TTC549 (cell line): Measurements from ENCODE around the gene ENTPD5.
A peak's percentile ranks its signal among the peaks of the same experiment; 100 is the strongest.

Source experiments
- FAIRE-seq: peaks from 2 replicates; lab custom pipeline; 2012; peaks lifted over from hg19 to GRCh38; lab: Jason Lieb, UNC

The ENTPD5 gene, protein sequence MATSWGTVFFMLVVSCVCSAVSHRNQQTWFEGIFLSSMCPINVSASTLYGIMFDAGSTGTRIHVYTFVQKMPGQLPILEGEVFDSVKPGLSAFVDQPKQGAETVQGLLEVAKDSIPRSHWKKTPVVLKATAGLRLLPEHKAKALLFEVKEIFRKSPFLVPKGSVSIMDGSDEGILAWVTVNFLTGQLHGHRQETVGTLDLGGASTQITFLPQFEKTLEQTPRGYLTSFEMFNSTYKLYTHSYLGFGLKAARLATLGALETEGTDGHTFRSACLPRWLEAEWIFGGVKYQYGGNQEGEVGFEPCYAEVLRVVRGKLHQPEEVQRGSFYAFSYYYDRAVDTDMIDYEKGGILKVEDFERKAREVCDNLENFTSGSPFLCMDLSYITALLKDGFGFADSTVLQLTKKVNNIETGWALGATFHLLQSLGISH

DNA sequence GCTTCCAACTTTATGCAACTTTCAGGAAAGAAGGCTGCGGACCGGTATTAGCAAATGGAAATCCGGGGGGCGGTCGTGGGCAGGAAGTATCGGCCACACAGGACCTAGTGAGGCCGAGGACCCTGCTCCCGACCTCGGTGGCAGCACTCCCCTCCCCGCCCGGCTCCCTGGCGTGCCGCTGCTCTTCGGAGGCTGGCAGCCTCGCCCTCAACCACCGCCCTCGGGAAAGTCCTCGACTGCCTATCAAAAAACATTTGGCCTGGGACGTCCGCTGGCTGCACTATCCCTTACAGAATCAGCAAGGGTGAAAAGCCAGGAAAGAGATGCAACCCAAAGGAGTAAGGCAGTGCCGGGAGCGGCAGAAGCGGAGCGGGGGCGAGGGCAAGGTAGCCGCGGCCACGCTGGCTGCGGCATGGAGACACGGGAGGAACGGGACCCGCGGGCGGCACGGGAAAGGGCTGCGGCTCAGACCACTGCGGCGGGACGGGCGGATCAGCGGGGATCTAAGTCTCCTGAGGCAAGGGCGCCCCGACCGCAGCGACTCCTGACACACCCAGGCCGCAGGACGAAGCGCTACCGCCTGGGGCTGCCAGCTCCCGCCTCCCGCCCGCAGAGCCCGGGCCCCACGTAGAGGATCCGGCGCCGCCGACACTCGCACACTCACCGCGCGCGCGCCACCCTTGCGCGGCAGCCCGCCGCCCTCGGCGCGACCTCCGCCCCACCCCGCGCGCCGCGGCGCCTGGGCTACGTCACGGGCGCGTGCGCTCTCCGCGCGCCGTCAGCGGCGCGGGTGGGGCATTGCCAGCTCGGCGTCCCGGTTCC, at the start of gene ENTPD5, which contains the start of gene BBOF1:
Gene ENTPD5, minus strand, starts transcription at position 703 of the 822 bp plus-strand sequence. CDS start 31,186 bp downstream, outside the sequence.
Gene BBOF1, plus strand, starts transcription at position 764 of the 822 bp plus-strand sequence. CDS start 130 bp downstream, outside the sequence.
- FAIRE-seq = no peak

- FAIRE-seq = no peak
These were observed 46.9 kb upstream of the ENTPD5 start for GRCh38 chr14:74065746-74066575.

DNA sequence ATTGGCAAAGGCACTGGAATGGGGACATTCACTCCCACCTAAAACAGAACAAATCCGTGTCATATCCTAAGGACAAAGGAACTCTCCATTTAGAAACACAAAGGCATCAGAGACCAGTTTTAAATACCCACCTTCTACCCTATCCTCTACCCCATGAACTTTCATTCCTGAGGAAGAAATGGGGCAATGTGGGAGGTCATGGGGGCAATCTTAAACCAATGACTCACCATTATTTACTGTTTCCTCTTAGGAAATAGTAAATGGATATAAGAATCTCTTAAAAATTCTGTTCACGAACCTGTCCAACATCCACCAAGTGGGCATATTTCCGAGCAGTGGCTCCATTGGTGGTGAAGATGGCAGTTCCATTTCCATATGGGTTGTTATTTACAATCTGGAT, 45.8 kb upstream of the ENTPD5 start:
- FAIRE-seq = no peak

DNA sequence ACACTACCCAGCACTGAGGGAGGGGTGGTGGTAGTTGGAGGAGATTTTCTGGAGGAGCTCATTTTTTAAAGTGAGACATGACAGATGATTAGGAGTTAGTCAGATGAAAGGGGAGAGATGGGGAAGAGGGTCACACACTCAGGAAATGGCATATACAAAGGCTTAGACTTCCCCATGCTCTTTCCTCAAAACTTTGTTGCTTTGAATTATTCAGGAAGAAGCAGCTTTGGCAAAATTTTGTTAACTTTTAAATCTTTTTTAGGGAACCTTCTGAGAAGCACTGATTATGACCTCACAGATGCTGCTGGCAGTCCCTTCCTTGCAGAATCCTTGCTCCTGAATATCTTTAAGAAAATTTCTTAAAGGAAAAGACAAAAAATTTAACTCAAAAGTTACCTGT, 45.3 kb upstream of the ENTPD5 start:
- FAIRE-seq = no peak

DNA sequence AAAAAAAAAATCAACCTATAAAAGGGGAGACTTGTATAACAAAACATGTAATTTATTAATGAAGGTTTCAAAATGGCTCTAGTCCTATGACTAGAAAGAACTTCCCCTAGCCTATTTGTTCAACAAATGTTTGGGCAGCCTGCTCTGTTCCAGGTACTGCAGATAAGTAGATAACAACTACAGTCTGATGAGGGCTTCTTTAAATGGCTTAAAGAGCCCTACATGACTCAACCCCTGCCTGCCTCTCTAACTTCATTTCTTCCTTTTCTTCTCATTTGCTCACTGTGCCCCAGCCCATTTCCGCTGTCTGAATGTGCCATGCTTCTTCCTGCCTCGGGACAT, 43.7 kb upstream of the ENTPD5 start:
- FAIRE-seq = no peak

GRCh38 chr14:74049876-74050495, 30.9 kb upstream of the ENTPD5 start:
- no peak for FAIRE-seq

DNA sequence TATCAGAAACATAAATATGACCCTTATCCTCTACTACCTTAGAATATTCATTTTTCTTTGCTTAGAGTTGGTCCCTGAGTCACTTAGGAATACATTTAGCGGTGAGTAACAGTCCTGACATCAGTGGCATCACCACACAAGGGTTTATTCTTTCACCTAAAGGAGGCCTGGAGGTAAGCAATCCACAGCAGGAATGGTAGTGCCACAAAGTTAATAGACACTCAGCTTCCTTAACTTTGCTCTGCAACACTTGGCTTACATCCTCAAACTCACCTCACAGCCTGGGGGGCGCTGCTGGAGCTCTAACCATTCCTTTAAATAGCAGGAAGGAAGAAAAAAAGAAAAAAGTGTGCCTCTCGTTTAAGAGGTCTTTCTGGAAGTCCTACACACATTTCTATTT, 29.2 kb upstream of the ENTPD5 start:
- FAIRE-seq = no peak

GRCh38 chr14:74045522-74045921, 26.4 kb upstream of the ENTPD5 start:
- FAIRE-seq = no peak

DNA sequence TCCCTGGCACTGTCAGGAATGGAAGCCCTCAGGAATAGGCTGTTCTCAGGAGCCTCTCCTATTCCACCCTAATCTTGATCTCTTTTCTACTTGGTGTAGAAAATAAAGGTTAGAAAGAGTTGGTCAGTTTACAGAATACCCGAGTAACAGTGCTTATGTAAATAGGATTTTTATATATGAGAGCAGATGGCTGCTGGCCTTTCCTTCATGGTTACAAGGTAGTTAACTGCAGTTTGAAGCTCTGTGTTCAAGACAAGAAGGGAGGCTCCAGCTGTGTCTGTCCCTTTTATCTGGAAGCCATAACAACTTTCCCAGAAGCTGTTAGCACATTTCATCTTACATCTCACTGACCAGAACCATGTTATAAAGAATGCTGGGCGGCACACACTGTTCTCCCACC, 23.2 kb upstream of the ENTPD5 start:
- no peak for FAIRE-seq

DNA sequence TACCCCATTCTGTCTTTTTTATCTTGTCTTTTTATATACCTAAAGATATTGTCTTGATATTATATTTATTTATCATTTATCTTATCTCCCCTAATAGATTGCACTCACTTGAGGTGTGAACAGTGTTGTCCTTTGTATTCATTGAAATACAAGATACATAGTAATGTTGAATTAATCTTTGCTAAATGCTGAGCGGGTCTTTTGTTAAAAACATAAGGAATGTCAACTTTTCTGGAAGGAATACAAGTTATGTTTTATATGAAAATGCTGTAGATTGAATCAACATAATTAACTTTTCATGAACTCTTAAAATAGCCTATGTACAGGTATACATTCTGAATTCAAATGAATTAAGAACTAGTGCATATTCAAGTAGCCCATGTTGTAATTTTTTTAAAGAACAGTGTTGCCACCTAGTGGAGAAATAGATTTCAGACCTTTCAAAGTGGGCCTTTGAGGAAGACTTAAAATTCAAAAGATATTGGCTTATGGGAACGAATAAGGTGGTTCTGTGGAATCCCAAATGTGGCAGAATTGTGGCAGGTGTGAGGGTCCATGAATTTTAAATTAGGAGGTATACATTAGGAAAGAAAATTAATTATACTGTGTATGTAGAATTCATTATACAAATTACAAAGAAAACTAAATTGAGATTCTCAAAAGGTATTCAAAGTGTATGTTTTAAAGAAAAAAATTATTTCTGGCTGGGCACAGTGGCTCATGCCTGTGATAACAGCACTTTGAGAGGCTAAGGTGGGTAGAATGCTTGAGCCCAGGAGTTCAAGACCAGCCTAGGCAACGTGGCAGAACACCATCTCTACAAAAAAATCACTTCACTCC, 19.2 kb upstream of the ENTPD5 start:
- peak; percentile 95 for FAIRE-seq

GRCh38 chr14:74035556-74035955, 16.5 kb upstream of the ENTPD5 start:
- FAIRE-seq = no peak

DNA sequence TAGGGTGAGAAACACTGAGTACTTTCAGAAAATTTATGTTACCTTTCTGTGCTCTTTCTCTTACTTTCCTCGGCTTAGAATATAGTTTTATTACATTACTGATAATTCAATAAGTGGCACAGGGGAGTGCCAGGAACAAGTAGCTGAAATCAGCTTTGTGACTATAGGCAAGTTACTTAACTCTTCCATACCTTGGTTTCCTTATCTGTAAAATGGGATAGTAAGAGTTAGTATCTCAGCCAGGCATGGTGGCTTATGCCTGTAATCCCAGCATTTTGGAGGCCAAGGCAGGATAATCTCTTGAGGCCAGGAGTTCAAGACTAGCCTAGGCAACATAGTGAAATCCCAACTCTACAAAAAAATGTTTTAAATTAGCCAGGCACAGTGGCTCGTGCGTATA, 15.5 kb upstream of the ENTPD5 start:
- FAIRE-seq = no peak

- no peak for FAIRE-seq
These were observed 10.0 kb upstream of the ENTPD5 start for GRCh38 chr14:74029136-74029535.

- FAIRE-seq = no peak
These were observed 3.3 kb upstream of the ENTPD5 start for GRCh38 chr14:74022346-74022745.

DNA sequence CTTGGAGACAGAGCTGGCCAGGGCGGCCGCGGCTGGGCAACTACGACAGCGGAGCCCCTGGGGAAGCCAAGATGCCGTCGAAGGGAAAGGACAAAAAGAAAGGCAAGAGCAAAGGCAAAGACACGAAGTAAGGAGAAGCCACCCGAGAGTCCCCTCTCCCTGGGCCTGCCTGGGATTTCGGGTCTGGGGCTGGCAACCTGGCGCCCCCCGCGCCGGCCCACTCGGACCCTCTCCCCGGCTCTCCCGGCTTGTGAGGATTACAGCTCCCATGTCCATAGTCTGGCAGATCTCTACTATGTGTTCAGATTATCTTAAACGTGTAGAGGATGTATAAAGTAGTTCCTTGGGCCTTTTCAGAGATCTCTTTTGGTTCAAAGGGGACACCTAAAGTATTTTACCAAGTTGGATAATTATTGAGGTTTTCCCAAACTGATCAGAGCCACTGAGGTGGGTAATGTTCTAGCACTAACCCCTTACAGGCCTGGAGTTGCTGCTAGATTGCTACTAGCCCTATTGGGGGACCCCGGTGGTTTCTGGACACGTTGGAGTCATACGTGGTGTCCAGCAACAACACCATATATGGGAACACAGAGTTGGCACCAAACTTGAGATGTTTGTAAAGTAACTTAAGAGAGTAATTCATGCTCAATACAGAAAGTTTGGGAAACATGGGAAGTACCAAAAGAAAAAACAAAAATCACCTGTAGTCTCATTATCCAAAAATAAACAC, 485 bp upstream of the ENTPD5 start:
- FAIRE-seq = no peak

DNA sequence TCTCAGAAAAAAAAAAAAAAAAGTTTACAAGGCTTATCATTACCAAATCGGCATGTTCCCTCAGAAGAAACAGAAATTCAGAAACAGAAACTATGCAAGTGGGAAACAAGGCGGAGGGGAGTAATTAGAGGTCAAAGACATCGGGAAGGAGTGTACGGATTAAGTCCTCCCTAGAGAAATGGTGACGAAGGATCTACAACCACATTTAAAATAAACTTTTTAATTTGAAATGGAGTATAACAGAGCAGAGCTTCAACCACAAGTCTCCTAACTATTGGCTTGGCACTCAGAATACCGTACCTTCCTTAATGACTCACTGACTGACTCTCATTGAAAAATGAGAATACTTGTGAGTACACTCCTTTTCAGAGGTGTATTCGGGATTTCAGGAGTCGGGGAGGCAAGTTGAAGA, 908 bp downstream of the ENTPD5 start:
- FAIRE-seq = no peak

DNA sequence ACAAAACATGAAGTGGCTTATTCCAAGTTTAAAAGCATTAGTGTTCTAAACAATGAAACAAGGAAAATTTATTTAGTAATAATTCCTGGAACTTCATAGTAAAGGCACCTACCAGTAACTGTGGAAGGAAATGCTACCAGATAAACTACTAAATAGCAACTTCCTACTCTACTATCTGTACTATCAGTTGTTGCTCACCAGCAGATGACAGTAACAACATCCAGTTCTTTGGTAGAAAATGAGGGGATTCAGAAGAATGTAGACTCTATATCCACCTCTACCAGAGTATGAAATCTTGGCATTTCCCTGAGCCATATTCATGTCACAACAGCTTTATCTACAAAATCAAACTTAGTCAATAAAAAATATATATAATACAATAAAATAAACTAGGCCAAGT, 3.1 kb downstream of the ENTPD5 start:
- no peak for FAIRE-seq

GRCh38 chr14:74015176-74015575, 3.9 kb downstream of the ENTPD5 start:
- FAIRE-seq = no peak

GRCh38 chr14:74014299-74014698, 4.8 kb downstream of the ENTPD5 start:
- FAIRE-seq = no peak

DNA sequence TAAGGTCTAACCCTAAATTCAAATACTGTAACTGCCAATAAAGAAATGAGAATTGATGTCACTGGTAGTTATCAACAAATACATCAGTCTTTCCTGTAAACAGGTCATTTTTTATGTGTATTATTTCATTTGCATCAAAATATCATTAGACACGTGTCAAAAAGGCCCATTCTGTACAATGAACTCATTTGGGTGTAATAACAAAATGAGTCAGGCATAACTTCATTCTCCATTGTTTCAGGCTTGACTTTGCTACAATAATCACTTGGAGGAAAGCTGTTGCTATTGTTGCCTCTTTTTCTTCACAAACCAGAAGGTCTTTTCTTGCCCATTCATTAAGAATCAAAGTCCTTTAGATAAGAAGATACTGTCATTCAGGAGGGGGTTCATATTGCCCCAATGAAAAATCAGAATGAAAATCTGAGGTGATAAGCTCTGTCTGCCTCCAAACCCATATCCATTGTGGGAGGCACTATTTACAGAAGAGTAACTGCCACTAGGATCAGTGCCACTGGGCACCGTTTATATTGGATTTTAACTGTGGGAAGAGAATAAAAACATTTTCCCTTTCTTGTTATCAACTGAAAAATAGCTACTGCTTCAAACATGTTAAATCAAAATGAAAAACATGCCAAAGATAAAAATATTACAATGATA, 10.1 kb downstream of the ENTPD5 start:
- FAIRE-seq = no peak
